CD14-positive monocyte (primary cell): ENCODE results near the gene ADAMTS4. TPM values are rescaled to one million over a fixed set of nuclear protein-coding genes. Genes with fewer than 3 reads are reported as not detected.

Experiments used
- DNase-seq, 3 donors: peaks; one replicate each; pipeline ENCODE4 v3.0.0-alpha.2; 2011 to 2022
- H2AFZ ChIP-seq: 2 replicates; pipeline ENCODE4 v1.6.0; 2012; ENCODE audit warnings: mild to moderate bottlenecking, low read depth, low read length, inconsistent platforms; ENCODE audit not compliant: insufficient read depth, poor library complexity, severe bottlenecking
- H3K27ac ChIP-seq, 2 donors: 1 replicate in 1 of 2; 2 replicates in 1 of 2; pipeline ENCODE4 v1.5.1; 2012 to 2013; ENCODE audit warnings: low read length in 2 of 2, control low read depth in 1 of 2, inconsistent platforms in 1 of 2, low read depth in 1 of 2, mild to moderate bottlenecking in 1 of 2
- H3K27me3 ChIP-seq, 2 donors: one replicate each; pipeline versions ENCODE4 v1.6.0 to v1.6.1; 2011 to 2013; ENCODE audit warnings: low read length in 2 of 2; ENCODE audit not compliant: control insufficient read depth in 2 of 2, insufficient read depth in 2 of 2
- H3K36me3 ChIP-seq, 2 donors: replicated peaks in 1 of 2; 1 replicate in 1 of 2; 2 replicates in 1 of 2; pipeline versions ENCODE4 v1.5.1 to v1.6.1; 2012 to 2013; ENCODE audit warnings: low read length in 2 of 2, control low read depth in 1 of 2, inconsistent platforms in 1 of 2, mild to moderate bottlenecking in 1 of 2; ENCODE audit not compliant: insufficient read depth in 2 of 2, control insufficient read depth in 1 of 2
- H3K4me1 ChIP-seq, 2 donors: 1 replicate in 1 of 2; 2 replicates in 1 of 2; pipeline versions ENCODE4 v1.5.1 to v1.6.1; 2012 to 2013; ENCODE audit warnings: low read length in 2 of 2, control low read depth in 1 of 2, inconsistent platforms in 1 of 2, mild to moderate bottlenecking in 1 of 2, moderate library complexity in 1 of 2; ENCODE audit not compliant: insufficient read depth in 2 of 2, control insufficient read depth in 1 of 2
- H3K4me2 ChIP-seq: replicated peaks from 2 replicates; pipeline ENCODE3; 2012; ENCODE audit warnings: low read length, moderate library complexity, mild to moderate bottlenecking; ENCODE audit not compliant: poor library complexity, severe bottlenecking; ENCODE audit errors: extremely low read depth
- H3K4me3 ChIP-seq, 3 experiments: fragments of 200-600 bp in 1 of 3; sonication (generic) in 1 of 3; replicated peaks in 1 of 3; 1 replicate in 2 of 3; 2 replicates in 1 of 3; pipeline ENCODE4 v1.5.1; 2011 to 2013; ENCODE audit warnings: low read length in 3 of 3, mild to moderate bottlenecking in 3 of 3, control low read depth in 2 of 3, low read depth in 2 of 3, inconsistent platforms in 1 of 3, moderate library complexity in 1 of 3
- H3K79me2 ChIP-seq: 2 replicates; pipeline ENCODE4 v1.6.0; 2012; ENCODE audit warnings: mild to moderate bottlenecking, control low read depth, inconsistent platforms, low read length, moderate library complexity; ENCODE audit not compliant: insufficient read depth
- H3K9ac ChIP-seq: 2 replicates; pipeline ENCODE4 v1.6.0; 2017; ENCODE audit warnings: low read length, mild to moderate bottlenecking; ENCODE audit not compliant: insufficient read depth, poor library complexity, severe bottlenecking
- H3K9me3 ChIP-seq, 2 donors: replicated peaks in 1 of 2; 1 replicate in 1 of 2; 2 replicates in 1 of 2; pipeline versions ENCODE4 v1.5.1 to v1.6.1; 2012 to 2013; ENCODE audit warnings: low read length in 2 of 2, control low read depth in 1 of 2; ENCODE audit not compliant: control insufficient read depth in 1 of 2, insufficient read depth in 1 of 2
- H4K20me1 ChIP-seq: 2 replicates; pipeline ENCODE4 v1.6.0; 2012; ENCODE audit warnings: mild to moderate bottlenecking, low read length, control low read depth, moderate library complexity; ENCODE audit not compliant: insufficient read depth
- H3K27ac Mint-ChIP-seq, 7 donors: one replicate each; pipeline ENCODE4 v1.8.0; 2020; ENCODE audit warnings: mild to moderate bottlenecking in 7 of 7, mixed read lengths in 7 of 7, moderate library complexity in 6 of 7, inconsistent platforms in 2 of 7
- H3K27me3 Mint-ChIP-seq, 3 donors: one replicate each; pipeline ENCODE4 v1.8.0; 2021 to 2022; ENCODE audit warnings: low read depth in 3 of 3, mild to moderate bottlenecking in 3 of 3, mixed read lengths in 3 of 3, moderate library complexity in 3 of 3, inconsistent platforms in 1 of 3
- H3K36me3 Mint-ChIP-seq, 2 donors: one replicate each; pipeline ENCODE4 v1.8.0; 2020; ENCODE audit warnings: mixed read lengths in 2 of 2, inconsistent platforms in 1 of 2, mild to moderate bottlenecking in 1 of 2
- H3K4me1 Mint-ChIP-seq: one replicate; pipeline ENCODE4 v1.8.0; 2020; ENCODE audit warnings: mild to moderate bottlenecking, mixed read lengths
- H3K4me3 Mint-ChIP-seq, 2 donors: one replicate each; pipeline ENCODE4 v1.8.0; 2020; ENCODE audit warnings: mild to moderate bottlenecking in 2 of 2, mixed read lengths in 2 of 2, moderate library complexity in 1 of 2
- H3K9me3 Mint-ChIP-seq, 7 donors: one replicate each; pipeline ENCODE4 v1.8.0; 2020 to 2022; ENCODE audit warnings: mixed read lengths in 7 of 7, mild to moderate bottlenecking in 6 of 7, moderate library complexity in 6 of 7, inconsistent platforms in 2 of 7
- WGBS: methylation state at CpG from one replicate; pipeline ENCODE4 v1.1.5; 2013; ENCODE audit warnings: missing lambda C conversion rate; ENCODE audit not compliant: insufficient coverage; 5-methylcytosine and 5-hydroxymethylcytosine counted together
- intact Hi-C, 2 donors: fragments of 100-400 bp; cut with micrococcal nuclease; formaldehyde crosslinking; loops; one replicate each; pipeline versions ENCODE4 v1.15.0 to v1.15.1; 2023
- polyA plus RNA-seq, 3 donors: library from polyadenylated mRNA; depleted of rRNA in 1 of 3; unstranded in 2 of 3; stranded (reverse) in 1 of 3; fragments of 300-500 nt in 2 of 3; fragments of >200 nt in 1 of 3; fragmentation: Illumina TruSeq in 2 of 3; gene quantifications; 1 replicate in 2 of 3; 2 replicates in 1 of 3; pipeline ENCODE4 v1.2.3, GENCODE V29; 2012 to 2021
- TF ChIP-seq, protein P1 (sequence below): fragments of 200-600 bp; IDR thresholded peaks from one replicate; pipeline ENCODE4 v1.8.0; 2022; ENCODE audit warnings: antibody characterized with exemption, mild to moderate bottlenecking

Gene ADAMTS4
- polyA plus RNA-seq, 3 donors: 0.01 to 0.04 TPM; not detected in 1

DNA sequence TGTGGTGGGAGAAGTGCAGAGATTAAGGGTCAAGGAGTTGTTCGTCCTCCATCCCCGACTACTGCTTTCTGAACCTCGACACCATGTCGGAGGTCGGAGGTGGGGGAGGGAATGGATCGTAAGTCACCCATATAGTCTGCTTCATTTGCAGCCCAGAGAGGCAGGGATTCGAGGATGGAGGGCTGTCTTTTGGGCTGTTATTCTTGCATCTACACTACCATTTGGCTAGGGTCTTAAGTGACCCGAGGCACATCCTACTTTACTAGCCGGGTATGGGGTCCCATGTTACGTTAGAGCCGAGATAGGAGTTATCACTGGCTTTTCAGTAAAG lies 39.0 kb downstream of the ADAMTS4 start:
- H3K79me2 ChIP-seq: peaks cover 30% of the 10 kb centered on the region
- H3K27me3 Mint-ChIP-seq: no peaks in the 10 kb centered on the region
- H3K4me3 ChIP-seq: peak overlapping the region; percentile 69 to 97 (median 94)
- peak overlapping the region; percentile 97 for H3K4me2 ChIP-seq
- H3K9me3 Mint-ChIP-seq: no peaks in the 10 kb centered on the region
- H3K27ac Mint-ChIP-seq: peak overlapping the region in 5 of 7 donors; percentile 78 to 94 (median 85)
- intact Hi-C loops: no loop called here
- H3K4me3 Mint-ChIP-seq: peak overlapping the region; percentile 85 to 87
- peak overlapping the region; percentile 52 to 85 for H3K27ac ChIP-seq
- H3K27me3 ChIP-seq: no peaks in the 10 kb centered on the region
- H3K9ac ChIP-seq: peak overlapping the region; percentile 87
- H3K4me1 ChIP-seq: peaks cover 16 to 30% of the 10 kb centered on the region in 2 donors
- no peaks in the 10 kb centered on the region for H4K20me1 ChIP-seq
- no peak for DNase-seq
- peak overlapping the region; percentile 92 for H2AFZ ChIP-seq
- WGBS: 14% methylated on average over 1 of the region's 11 CpGs
- TF ChIP-seq, protein P1, sequence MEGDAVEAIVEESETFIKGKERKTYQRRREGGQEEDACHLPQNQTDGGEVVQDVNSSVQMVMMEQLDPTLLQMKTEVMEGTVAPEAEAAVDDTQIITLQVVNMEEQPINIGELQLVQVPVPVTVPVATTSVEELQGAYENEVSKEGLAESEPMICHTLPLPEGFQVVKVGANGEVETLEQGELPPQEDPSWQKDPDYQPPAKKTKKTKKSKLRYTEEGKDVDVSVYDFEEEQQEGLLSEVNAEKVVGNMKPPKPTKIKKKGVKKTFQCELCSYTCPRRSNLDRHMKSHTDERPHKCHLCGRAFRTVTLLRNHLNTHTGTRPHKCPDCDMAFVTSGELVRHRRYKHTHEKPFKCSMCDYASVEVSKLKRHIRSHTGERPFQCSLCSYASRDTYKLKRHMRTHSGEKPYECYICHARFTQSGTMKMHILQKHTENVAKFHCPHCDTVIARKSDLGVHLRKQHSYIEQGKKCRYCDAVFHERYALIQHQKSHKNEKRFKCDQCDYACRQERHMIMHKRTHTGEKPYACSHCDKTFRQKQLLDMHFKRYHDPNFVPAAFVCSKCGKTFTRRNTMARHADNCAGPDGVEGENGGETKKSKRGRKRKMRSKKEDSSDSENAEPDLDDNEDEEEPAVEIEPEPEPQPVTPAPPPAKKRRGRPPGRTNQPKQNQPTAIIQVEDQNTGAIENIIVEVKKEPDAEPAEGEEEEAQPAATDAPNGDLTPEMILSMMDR: no peak
- peaks cover 40% of the 10 kb centered on the region for H3K4me1 Mint-ChIP-seq
- H3K9me3 ChIP-seq: no peaks in the 10 kb centered on the region
- peaks cover 48 to 67% of the 10 kb centered on the region in 2 donors for H3K36me3 Mint-ChIP-seq
- H3K36me3 ChIP-seq: peaks cover 38 to 61% of the 10 kb centered on the region in 2 donors

DNA sequence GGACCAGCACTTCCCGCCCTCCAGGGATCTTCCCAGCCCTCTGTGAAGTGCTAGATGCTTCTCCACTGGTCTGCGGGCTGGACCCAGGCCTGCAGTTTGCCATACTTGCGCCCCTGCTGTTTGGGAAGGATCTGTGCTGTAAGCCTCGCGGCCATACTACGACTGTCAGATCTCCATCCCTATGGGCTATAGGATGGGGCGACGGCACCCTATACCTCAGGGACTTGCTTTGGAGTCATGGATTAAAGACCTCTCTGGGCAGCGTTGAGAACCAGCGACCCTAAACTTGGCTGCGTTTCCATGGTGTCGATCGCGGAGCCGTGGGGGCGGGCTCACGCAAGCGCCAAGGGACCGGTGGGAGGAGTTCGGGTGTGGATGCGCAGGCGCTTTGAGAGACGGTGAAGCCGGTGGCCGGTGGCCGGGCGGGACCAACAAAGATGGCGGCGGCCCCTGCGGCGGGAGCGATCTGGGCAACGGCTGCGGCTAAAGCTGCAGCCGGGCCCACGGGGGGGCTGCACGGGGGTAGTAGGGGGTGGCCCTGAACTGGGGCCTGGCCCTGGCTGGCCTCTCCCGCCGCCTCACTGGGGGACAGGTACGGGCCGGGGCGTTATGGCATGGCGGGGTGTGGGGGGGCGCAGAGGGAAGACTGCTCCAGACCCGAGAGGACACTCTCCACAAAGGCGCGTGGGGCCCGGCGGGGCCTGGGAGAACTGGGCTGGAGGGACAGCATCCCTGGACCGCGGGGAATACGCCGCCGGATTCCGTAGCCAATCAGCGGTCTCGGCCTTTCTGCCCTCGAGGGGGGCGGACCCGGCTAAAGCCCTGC lies 39.6 kb downstream of the ADAMTS4 start, which contains the start of gene USP21:
Gene USP21 (plus strand): TSS at position 414 of the 826 bp plus-strand sequence. CDS start 1,141 bp downstream, outside the sequence.
- 6% methylated on average over 47 of the region's 60 CpGs for WGBS
- H3K9me3 Mint-ChIP-seq: no peaks in the 10 kb centered on the region
- H3K36me3 ChIP-seq: peaks cover 38 to 55% of the 10 kb centered on the region in 2 donors

More for the DNA sequence above, 39.6 kb downstream of the ADAMTS4 start, which contains the start of gene USP21:
- peaks cover 44% of the 10 kb centered on the region for H3K4me1 Mint-ChIP-seq
- peak within 1 kb of the TSS; percentile 52 to 85 for H3K27ac ChIP-seq
- peak within 1 kb of the TSS; percentile 69 to 97 (median 94) for H3K4me3 ChIP-seq
- no peaks in the 10 kb centered on the region for H3K27me3 ChIP-seq
- peak within 1 kb of the TSS; percentile 92 for H2AFZ ChIP-seq
- H3K4me1 ChIP-seq: peaks cover 20 to 36% of the 10 kb centered on the region in 2 donors
- peak within 1 kb of the TSS; percentile 78 to 94 (median 85) for H3K27ac Mint-ChIP-seq
- H3K27me3 Mint-ChIP-seq: no peaks in the 10 kb centered on the region
- TF ChIP-seq, protein P1: no peak
- H3K4me3 Mint-ChIP-seq: peak within 1 kb of the TSS; percentile 85 to 87
- H3K36me3 Mint-ChIP-seq: peaks cover 42 to 61% of the 10 kb centered on the region in 2 donors
- peaks cover 36% of the 10 kb centered on the region for H3K79me2 ChIP-seq
- no peaks in the 10 kb centered on the region for H3K9me3 ChIP-seq
- intact Hi-C loops: no loop called here
- H3K9ac ChIP-seq: peak within 1 kb of the TSS; percentile 87
- H3K4me2 ChIP-seq: peak within 1 kb of the TSS; percentile 97
- peak; percentile 82 to 87 (median 85) for DNase-seq
- H4K20me1 ChIP-seq: no peaks in the 10 kb centered on the region
